H7 (cell line): ENCODE data around the gene RASL10A. TPM values are rescaled to one million over a fixed set of nuclear protein-coding genes. Genes with fewer than 3 reads are reported as not detected.

Experiments
- DNase-seq: peaks from one replicate; pipeline ENCODE4 v3.0.0; 2012
- H3K27me3 ChIP-seq: 2 replicates; pipeline ENCODE4 v1.6.0; 2011; ENCODE audit warnings: mild to moderate bottlenecking, low read length; ENCODE audit not compliant: control insufficient read depth, insufficient read depth
- H3K36me3 ChIP-seq: replicated peaks from 2 replicates; pipeline ENCODE4 v1.5.1; 2011; ENCODE audit warnings: low read length; ENCODE audit not compliant: control insufficient read depth, insufficient read depth
- H3K4me3 ChIP-seq: 2 replicates; pipeline ENCODE4 v1.5.1; 2011; ENCODE audit warnings: low read depth, mild to moderate bottlenecking, control low read depth, low read length, moderate library complexity; ENCODE audit not compliant: insufficient read depth
- total RNA-seq: library from RNA; depleted of rRNA; stranded (reverse); fragments of >200 nt; shearing (Covaris generic); gene quantifications from 2 replicates; pipeline ENCODE4 v1.2.3, GENCODE V29; 2014; rRNA removed

RASL10A gene
- total RNA-seq, 1 experiment from 2014 or later = 4.2 TPM

GRCh38 chr22:29267462-29267857 lies 48.0 kb downstream of the RASL10A start:
- Histone ChIP-seq H3K27me3 (no peaks in the 10 kb centered on the region), H3K4me3 (peak overlapping the region; percentile 99), H3K36me3 (peaks cover 37% of the 10 kb centered on the region)
- DNase-seq = no peak

GRCh38 chr22:29266564-29267461 lies 48.7 kb downstream of the RASL10A start:
- DNase-seq = peak; percentile 63
- H3K4me3 ChIP-seq = peak overlapping the region; percentile 99

GRCh38 chr22:29265929-29266328 lies 49.6 kb downstream of the RASL10A start:
- no peak for DNase-seq
- H3K36me3 ChIP-seq = peaks cover 29% of the 10 kb centered on the region
- H3K27me3 ChIP-seq = no peaks in the 10 kb centered on the region
- no peak overlapping the region for H3K4me3 ChIP-seq

More at GRCh38 chr22:29266564-29267461, 48.7 kb downstream of the RASL10A start:
- H3K36me3 ChIP-seq = peaks cover 34% of the 10 kb centered on the region
- H3K27me3 ChIP-seq = no peaks in the 10 kb centered on the region

- peaks cover 27% of the 10 kb centered on the region for H3K36me3 ChIP-seq
- peak; percentile 28 for DNase-seq
- no peak overlapping the region for H3K4me3 ChIP-seq
- no peaks in the 10 kb centered on the region for H3K27me3 ChIP-seq
These were observed 50.2 kb downstream of the RASL10A start for GRCh38 chr22:29265305-29265704.

- Histone ChIP-seq H3K4me3 (no peak overlapping the region), H3K27me3 (no peaks in the 10 kb centered on the region), H3K36me3 (peaks cover 21% of the 10 kb centered on the region)
- peak; percentile 49 for DNase-seq
These were observed 51.7 kb downstream of the RASL10A start for GRCh38 chr22:29263791-29264276.

Other genes starting within 250 kb of the RASL10A start
- gene KREMEN1, start 242.7 kb downstream of the RASL10A start, total RNA-seq = 1.8 and 2.4 TPM in 2 replicates
- gene EMID1, start 109.8 kb downstream of the RASL10A start, total RNA-seq = 4.5 and 5.6 TPM in 2 replicates
- gene RHBDD3, start 47.7 kb downstream of the RASL10A start, total RNA-seq = 71.6 and 76.3 TPM in 2 replicates
- 226 and 229 TPM in 2 replicates for gene EWSR1, start 47.4 kb downstream of the RASL10A start, total RNA-seq
- 22.2 and 28.3 TPM in 2 replicates for gene GAS2L1, start 9.0 kb downstream of the RASL10A start, total RNA-seq
- gene AP1B1, start 72.9 kb upstream of the RASL10A start, total RNA-seq = 119 and 121 TPM in 2 replicates
- 0.42 TPM in 1 of 2 replicates, not detected in the other for gene RFPL1, start 122.9 kb upstream of the RASL10A start, total RNA-seq
- 1.0 and 2.0 TPM in 2 replicates for gene NEFH, start 164.5 kb upstream of the RASL10A start, total RNA-seq
- gene THOC5, start 238.1 kb upstream of the RASL10A start, total RNA-seq = 35.7 and 58.1 TPM in 2 replicates